Bronchial smooth muscle cell (primary cell): ENCODE results near the gene TCEAL7. TPM values are rescaled to one million over a fixed set of nuclear protein-coding genes. Genes with fewer than 3 reads are reported as not detected.

Experiments used
- total RNA-seq: library from RNA; depleted of rRNA; stranded (reverse); fragments of >200 nt; gene quantifications from 2 replicates; pipeline ENCODE4 v1.2.1, GENCODE V29; 2014

TCEAL7 gene, protein sequence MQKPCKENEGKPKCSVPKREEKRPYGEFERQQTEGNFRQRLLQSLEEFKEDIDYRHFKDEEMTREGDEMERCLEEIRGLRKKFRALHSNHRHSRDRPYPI
- 32.1 and 74.1 TPM in 2 replicates for total RNA-seq

DNA sequence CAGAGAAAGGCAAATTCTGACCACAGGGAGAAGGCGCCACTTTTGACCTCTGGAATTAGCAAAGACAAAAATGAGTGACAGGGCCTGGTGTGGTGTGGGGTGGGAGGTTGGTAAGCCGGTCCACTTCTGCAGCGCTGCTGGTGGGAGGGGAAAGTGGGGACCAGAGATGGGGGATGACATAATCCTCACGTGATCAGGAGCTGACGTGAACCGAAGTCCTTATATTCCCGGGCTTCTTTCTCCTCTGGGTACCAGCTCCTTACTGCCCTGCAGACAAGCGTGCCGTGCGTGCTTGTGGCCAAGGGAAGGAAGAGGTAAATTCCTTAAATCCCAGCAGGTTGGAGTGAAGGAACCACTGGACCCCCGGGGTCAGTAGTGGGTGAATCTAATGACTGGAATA is at the start of gene TCEAL7:
Gene TCEAL7 (plus strand): TSS at position 249 of the 400 bp plus-strand sequence. CDS start 1,165 bp downstream, outside the sequence.

DNA sequence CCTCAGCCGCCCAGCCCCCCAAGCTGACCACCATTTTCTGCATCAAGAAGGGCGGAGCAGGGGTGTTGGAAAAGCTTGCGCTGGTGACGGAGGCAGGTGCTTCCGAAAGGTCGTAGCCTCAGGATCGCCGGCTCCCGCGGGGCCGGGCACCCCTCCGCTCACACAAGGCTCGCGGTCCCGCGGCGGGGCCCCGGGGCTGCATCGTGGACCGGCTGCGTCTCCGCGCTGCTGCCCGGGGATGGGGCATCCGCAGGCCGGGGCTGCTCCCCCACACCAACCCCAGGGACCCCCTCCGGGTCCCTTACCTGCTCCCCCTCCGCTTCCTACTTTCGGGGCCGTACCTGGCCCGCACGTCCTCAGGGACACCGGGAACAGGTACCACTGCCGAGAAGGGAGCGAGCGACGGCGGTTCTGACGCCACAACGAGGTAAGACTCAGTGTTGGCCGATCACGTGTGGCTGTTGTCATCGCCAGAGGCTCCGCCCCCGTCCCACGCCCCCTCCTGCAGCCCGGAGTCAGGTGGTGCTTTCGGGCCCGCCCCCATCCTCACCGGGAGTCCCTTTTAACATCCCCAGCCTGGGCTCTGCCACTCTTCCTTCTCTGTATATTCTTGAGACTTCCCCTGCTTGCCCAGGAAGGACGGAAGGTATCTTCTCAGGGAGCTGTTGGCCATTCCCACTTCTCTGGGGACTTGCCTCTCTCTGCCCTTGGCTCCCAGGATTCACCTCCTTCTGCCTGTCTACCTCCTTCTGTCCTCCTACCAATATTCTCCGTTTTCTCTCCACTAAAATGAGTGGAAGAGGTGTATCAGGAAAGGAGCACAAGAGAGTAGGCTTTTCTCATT is 19.3 kb upstream of the TCEAL7 start, which contains the start of gene BEX2:
Gene BEX2 (minus strand): TSS at position 436 of the 844 bp plus-strand sequence. CDS start 1,014 bp downstream, outside the sequence.

DNA sequence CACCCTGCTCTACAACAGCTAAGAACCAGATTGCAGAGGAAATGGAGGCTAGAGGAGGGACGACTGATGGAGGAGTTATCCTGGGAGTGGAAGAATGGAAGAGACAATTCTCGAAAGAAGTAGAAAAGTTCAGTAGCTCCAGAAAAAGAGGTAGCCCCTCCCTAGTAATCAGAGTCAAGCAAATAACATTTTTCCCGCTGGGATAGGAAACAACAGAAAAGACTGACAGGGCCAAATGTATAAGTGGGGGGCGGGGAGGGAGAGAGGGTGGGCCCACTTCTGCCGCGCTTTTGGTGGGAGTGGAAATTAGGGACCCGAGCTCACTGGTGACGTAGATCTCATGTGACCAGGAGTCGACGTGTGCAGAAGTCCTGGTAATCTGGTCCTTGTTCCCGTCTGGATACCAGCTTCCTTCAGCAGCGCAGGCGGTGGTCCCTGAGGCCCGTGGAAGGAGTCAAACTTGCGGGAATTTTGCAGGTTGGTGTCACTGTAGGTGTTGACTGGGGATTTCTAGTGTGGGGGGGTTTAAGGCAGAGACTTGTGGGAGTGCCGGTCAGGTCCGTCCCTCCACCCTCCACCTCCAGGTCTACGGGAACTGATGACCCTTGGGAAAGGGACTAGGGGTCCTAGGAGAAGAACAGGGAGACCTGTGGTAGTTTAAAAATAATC is 26.2 kb downstream of the TCEAL7 start, which contains the start of gene TCEAL9:
Gene TCEAL9 (plus strand): TSS at position 377 of the 669 bp plus-strand sequence. CDS start 1,179 bp downstream, outside the sequence.

DNA sequence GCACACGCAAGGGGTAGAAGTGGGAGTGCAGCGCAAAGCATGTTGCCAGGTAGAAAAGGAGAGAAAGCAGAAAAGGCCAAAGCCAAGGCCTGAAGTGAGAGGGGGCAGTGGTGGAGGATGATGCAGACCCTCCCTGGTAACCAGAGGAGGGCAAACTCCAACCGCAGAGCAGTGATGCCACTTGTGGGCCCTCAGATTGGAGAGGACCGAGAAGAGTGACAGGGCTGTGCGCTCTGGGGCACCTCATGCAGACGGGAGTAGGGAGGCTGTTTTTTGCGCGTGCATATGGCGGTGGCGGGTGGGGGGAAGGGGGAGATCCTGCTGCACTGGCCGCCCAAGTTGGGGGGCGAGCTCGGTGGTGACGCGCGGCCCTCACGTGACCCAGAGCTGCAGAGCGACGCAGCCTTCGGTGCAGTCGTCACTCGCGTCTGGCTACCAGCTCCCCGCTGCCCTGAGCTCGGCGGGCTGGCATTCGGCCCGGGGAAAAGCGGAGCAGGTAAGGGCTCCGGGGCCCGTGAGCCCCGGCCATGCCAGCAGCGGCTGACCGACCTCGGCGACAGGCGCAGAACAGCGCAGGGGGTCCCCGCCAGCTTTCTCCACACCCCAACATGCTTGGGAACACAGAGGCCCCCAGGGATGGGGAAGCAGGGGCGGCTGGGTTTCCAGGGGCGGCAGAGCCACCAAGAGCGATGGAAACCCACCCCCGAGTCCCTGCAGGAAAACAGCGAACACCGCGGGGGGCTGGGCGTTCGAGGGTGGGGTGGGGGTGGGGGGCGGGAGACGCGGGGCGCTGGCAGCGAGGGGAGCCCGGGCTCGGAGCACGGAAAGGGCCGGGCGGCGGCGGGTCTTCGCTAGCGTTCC is 46.3 kb downstream of the TCEAL7 start, which contains the start of gene BEX3:
Gene BEX3 (plus strand): TSS at position 421 of the 861 bp plus-strand sequence. CDS start 984 bp downstream, outside the sequence.

Other genes with a start within 250 kb of the TCEAL7 start
- gene NXF3, start 237.1 kb upstream of the TCEAL7 start, total RNA-seq, result not detected in 2 replicates
- gene BEX4, start 115.1 kb upstream of the TCEAL7 start, total RNA-seq, result 12.1 and 22.4 TPM in 2 replicates
- 87.2 and 164 TPM in 2 replicates for gene TCEAL8, start 75.1 kb upstream of the TCEAL7 start, total RNA-seq
- gene TCEAL5, start 53.5 kb upstream of the TCEAL7 start, total RNA-seq, result not detected in 2 replicates
- 0.60 and 1.4 TPM in 2 replicates for gene BEX2, start 19.2 kb upstream of the TCEAL7 start, total RNA-seq
- 93.4 and 148 TPM in 2 replicates for gene TCEAL9, start 26.3 kb downstream of the TCEAL7 start, total RNA-seq
- gene BEX3, start 46.3 kb downstream of the TCEAL7 start, total RNA-seq, result 477 and 562 TPM in 2 replicates
- gene RAB40A, start 189.2 kb downstream of the TCEAL7 start, total RNA-seq, result 0.09 and 0.16 TPM in 2 replicates